AG09319 (cell line): ENCODE measurements around the gene HNF1B.

Source experiments
- DNase-seq: peaks from one replicate; pipeline ENCODE4 v3.0.0-alpha.2; 2010; ENCODE audit warnings: low read depth; ENCODE audit errors: extremely low read depth
- TF ChIP-seq, protein P1 (sequence below): IDR thresholded peaks from 2 replicates; pipeline ENCODE4 v1.5.1; 2011; ENCODE audit warnings: low read depth, mild to moderate bottlenecking, inconsistent platforms, low read length, moderate library complexity

Gene HNF1B

DNA sequence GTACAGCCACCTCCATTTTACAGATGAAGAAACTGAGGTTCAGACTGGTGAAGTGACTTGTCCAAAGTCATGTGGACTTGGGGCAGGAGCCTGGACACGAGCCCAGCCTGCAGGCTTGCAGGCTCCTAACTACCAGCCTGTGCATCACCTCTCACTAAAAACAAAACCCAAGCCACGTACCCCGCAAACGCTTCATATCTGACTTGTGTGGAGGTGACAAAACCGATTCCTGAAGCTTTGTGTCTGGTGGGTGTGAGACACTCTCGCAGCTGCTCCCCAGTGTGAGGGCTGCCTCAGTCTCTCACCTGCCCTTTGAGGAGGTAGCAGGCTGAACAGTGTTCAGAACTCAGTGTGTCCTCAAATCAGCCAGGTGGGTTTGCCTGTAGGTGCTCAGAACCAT, 8.4 kb downstream of the HNF1B start:
- TF ChIP-seq, protein P1, sequence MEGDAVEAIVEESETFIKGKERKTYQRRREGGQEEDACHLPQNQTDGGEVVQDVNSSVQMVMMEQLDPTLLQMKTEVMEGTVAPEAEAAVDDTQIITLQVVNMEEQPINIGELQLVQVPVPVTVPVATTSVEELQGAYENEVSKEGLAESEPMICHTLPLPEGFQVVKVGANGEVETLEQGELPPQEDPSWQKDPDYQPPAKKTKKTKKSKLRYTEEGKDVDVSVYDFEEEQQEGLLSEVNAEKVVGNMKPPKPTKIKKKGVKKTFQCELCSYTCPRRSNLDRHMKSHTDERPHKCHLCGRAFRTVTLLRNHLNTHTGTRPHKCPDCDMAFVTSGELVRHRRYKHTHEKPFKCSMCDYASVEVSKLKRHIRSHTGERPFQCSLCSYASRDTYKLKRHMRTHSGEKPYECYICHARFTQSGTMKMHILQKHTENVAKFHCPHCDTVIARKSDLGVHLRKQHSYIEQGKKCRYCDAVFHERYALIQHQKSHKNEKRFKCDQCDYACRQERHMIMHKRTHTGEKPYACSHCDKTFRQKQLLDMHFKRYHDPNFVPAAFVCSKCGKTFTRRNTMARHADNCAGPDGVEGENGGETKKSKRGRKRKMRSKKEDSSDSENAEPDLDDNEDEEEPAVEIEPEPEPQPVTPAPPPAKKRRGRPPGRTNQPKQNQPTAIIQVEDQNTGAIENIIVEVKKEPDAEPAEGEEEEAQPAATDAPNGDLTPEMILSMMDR: no peak
- no peak for DNase-seq

DNA sequence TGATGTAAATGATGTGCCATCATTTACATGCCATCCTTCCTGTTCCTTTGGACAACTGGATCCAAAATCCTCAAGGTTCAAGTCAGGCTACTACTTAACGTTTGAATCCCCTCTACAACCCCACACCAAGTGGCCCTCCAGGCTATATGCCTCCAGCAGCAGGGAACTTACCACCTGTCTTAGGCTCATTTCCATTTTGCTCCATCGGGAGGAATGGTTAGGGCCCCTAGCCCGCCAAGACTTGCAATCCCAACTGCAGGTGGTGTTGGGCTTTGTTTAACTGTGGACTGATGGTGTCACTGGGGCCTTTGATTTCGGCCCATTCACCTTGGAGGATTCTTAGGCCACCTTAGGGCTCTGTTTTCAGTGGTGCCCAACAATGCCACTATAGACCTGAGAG, 9.7 kb downstream of the HNF1B start:
- DNase-seq: no peak
- TF ChIP-seq, protein P1: no peak

DNA sequence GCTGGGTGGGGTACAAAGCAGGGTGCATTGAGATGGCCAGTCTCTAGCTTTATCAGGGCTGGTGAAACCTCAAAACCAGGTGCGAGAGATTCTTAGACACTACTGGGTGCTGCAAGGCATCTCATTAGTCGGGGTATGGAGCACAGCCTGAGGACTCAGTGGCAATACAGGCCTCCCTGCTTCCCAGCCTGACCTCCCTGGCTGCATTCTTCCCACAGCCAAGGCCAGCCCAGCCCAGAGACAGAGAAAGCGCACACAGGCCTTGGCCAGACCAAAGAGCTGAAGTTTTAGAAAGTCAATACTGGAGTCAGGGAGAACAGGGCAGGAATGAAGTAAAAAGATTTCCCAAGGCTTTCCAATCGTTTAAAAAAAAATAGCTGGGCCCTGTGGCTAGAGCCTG, 12.5 kb downstream of the HNF1B start:
- TF ChIP-seq, protein P1: no peak
- no peak for DNase-seq

DNA sequence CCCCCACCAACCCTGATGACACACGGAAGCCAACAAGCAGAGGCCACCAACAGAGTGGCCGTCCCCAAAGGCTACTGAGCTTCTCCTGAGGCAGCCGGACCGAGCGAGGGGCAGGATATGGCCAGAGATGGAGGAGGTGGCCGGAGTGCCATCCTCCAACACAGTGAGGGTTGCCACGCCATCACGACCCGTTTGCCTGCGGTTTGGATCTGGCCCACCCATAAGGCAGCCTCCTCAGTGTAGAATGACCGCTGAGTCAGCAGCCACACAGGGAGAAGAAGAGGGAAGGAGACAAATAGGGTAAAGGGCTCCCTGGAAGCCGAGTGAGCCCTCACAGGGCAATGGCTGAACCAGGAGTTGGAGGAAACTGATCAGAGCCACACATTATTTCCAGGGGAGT, 13.8 kb downstream of the HNF1B start:
- TF ChIP-seq, protein P1: no peak
- no peak for DNase-seq

DNA sequence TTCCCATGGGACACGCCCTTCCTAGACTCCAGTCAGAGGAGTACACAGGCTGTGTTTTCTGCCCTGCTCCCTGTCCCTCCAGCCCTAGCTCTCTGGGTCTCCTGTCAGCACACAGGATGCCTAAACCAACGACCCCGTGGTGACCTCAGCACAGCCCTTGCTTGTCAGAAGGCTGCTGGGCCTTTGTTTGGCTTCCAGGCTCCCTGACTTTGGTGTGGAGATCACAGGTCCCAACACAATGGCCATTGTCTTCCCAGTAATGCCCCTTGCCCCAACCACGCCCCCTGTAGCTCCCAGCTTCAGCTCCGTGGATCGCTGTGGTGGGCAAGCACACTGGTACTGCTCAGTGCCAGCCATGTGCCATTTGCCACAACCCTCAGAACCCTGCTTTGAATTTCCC, 15.0 kb downstream of the HNF1B start:
- DNase-seq: no peak
- TF ChIP-seq, protein P1: no peak

DNA sequence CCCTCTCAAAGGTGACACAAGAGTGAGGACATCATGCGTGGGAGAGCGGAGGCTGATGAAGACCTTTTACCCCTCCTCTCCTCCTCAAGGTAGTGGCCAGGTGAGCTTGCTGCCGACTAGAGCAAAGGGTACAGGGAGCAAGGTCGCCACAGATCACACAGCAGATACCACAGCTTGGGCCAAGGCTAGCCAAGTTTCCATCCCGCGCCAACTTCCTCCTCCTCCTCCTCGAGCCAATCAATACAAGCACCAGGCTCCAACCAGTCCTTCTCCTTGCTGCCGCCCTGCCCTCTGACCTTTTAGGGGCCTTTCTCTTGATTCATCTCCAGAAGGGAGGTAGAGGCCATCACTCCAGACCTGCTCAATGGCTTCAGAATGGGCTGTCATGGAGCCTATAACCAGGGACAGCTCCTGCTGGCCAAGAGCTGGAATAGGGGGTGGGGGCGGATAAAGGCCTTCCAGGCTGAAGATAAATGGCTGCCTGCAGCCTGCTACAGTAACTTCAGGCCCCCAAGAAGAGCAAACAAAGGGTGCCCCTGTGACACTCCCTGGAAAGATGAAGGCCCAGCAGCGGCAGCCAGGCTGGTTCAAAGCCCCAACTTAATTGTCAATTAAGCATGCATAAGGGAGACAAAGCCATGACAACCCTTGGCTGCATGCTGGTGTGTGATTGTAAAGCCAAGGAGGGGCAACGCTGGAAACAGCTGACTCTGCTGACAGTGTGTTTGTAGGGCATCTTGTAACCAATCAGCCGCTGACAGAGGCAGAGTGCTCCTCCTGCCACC, 17.8 kb downstream of the HNF1B start:
- DNase-seq: no peak
- TF ChIP-seq, protein P1: no peak

DNA sequence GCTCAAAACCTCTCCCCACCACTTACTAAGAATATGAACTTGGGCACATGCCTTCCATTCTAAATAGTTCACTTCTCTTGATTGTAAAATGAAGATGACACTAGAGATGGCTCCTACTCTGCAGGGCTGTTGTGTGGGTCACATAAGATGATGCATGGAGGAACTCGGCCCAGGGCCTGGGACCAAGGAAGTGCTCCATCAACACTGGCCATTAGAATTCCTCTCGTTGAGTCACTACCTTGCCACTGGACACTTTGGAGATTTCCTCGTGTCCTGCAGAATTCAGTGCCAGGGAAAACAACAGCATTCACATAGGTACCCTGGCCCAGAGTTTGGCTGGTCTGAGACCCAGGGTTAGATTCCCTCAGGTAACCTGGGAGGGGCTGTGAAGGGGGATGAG, 18.6 kb downstream of the HNF1B start:
- no peak for DNase-seq
- TF ChIP-seq, protein P1: no peak
